GM21528 (cell line): Measurements from ENCODE around the gene TMEM223.
"Not testable (repeated sequence)": the region's sequence is repeated elsewhere in the genome, so short reads cannot be mapped to it uniquely, and the experiment has no call there.

Source experiments
- ATAC-seq: cut with Tn5 transposase; IDR thresholded peaks from one replicate; pipeline ENCODE4 v1.9.1; 2021; ENCODE audit warnings: mild to moderate bottlenecking, moderate library complexity; ENCODE audit not compliant: unreplicated experiment, low FRiP score

Gene TMEM223

DNA sequence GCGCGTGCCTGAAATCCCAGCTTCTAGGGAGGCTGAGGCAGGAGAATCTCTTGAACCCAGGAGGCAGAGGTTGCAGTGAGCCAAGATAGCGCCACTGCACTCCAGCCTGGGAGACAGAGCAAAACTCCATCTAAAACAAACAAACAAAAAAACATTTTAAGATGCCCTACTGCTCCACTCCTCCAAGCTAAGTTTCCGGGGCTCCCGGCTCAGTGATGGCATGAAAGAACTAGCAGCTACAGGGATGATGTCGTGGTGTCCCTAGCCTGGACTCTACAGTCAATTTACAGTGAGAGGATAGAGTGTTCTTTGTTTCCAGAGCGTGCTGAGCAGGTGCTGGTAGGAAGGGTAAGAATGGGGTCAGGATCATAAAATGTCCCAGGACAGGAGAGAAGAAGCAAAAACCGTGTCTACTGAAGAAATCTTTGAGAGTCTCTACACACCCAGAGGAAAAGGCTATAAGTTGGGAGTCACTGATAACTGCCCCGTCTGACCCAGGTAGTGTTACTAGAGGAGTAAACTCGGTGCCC, 36.7 kb downstream of the TMEM223 start:
- no peak for ATAC-seq

DNA sequence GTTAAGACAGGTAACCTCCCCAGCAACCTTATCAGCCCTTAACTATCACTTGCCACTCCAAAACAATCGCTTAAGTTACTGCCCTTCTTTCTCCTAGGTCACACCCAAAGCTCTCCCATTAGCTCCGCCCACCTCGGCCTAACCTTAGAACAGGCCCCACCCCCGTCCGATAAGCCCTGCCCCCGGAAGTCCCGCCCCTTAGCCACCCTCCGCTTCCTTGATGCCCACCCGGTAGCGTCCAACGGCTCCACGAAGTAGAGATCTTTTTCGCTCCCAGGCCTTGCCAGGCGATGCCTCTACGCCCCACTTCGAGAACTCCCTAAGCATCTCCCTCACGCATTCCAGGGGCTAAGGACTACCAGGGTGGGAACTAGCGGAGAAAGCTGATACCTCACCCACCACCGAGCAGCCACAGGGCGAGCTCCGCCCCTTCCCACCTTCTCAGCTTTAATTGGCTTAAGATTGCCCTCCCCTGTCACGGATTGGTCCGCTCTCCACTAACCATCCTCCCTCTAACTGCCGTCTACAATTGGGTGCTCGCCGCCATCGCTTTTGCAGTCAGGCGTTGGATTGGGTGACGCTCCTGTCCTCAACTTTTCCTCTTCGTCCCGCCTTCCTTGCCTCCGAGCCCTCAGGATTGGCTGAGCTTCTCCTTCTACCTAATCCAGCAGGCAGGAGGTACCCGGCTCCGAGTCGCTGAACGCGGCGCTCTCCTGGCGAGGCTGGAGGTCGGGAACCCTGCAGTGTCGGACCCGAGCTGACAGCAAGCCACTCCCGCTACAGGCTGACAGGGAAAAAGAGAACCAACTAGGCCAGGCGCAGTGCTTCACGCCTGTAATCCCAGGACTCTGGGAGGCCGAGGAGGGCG, 37.8 kb downstream of the TMEM223 start, which contains the start of gene ZBTB3:
Gene ZBTB3, minus strand, starts transcription at position 425 of the 868 bp plus-strand sequence. CDS start 496 bp downstream, outside the sequence.
- ATAC-seq, result peak; percentile 93

DNA sequence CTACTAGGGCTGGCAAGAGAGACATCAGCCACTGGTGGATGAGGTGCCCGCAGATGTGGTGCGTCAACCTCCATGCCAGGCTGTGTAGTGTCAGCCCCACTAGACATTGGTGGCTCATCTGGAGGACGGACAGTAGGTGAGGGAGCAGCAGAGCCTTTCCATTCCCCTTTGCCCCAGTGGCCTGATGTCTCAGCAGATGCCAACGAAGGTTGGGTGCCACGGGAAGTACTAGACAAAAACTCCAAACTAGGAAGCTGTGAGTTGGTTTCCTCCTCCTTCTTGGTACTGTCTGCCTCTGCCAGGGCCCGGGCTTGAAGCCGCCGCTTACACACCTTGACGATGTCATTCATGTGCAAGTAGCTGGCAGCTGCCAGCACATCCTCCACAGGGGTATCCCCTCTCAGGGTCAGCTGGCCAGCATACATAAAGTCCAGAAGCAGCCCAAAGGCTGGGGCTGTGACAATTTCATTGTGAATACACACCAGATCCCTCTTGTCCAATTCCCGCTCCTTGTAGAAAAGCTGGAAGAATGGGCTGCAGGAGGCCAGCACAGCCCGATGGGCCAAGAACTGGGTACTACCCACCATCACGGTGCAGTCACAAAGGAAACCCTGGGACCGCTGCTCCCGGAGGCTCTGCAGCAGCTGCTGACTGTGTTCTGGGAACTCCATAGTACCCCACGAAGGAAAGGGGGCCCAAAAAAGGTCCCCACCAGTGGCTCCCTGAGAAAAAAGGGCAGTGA, 38.6 kb downstream of the TMEM223 start:
- ATAC-seq, result no peak

- no peak for ATAC-seq
Observed at GRCh38 chr11:62752177-62752785, 39.5 kb downstream of the TMEM223 start.

- not testable (repeated sequence) for ATAC-seq
Observed at GRCh38 chr11:62749931-62750330, 41.9 kb downstream of the TMEM223 start.

DNA sequence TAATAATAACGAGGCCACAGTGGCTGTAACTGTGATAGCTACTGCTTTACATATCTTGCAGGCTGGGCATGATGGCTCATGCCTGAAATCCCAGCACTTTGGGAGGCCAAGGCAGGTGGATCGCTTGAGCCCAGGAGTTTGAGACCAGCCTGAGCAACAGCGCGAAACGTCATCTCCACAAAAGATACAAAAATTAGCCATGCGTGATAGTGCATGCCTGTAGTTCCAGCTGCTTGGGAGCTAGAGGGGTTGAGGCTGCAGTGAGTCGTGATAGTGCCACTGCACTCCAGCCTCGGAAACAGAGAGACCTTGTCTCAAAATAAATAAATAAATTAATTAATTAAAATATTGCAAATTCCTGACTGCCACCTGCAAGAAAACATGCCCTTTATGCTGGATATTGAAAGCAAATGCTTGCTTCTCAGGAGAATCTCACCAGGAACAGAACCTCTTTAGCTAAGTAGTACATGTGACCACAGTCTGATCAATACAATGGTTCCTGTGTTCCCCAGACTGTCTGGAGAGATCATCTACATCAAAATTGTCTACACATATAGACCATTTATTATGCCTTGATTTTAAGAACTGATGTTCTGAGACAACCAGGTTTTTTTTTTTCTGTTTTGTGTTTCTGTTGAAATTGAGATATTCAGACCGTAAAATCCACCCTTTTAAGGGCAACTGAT, 44.2 kb downstream of the TMEM223 start:
- ATAC-seq, result no peak
